HL-60/S4 treated with retinoic acid at 250 ng/mL for 4 days and 3 days (cell line): Measurements from ENCODE around the gene ALDH5A1.

ENCODE experiments used
- in situ Hi-C: fragments of 300-500 bp; cut with MboI; formaldehyde crosslinking; loops from 2 replicates; pipeline ENCODE4 v1.7.0; 2022; ENCODE audit warnings: low sequenced_read_pairs

ALDH5A1 gene

GRCh38 chr6:24522228-24523176, 27.7 kb downstream of the ALDH5A1 start:
- in situ Hi-C loops, result no loop called here

DNA sequence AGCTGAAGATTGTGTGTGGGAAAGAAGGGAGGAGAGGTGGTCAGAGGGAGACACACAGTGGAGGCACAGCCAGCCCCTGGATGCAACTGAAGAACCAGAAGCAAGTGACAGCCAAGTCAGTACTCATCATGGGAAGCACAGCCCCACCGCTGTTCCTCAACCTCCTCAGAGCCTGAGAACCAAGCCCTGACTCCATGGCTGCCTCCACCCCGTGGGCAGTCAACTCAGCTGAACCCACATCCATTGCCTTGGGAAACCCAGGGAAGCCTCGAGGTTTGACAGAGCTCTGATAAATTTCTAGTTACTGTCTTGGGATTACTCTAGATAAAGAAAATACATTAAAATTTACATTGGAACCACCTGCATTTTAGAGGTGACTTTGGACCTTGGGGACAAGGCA, 29.6 kb downstream of the ALDH5A1 start:
- in situ Hi-C loops, result no loop called here

DNA sequence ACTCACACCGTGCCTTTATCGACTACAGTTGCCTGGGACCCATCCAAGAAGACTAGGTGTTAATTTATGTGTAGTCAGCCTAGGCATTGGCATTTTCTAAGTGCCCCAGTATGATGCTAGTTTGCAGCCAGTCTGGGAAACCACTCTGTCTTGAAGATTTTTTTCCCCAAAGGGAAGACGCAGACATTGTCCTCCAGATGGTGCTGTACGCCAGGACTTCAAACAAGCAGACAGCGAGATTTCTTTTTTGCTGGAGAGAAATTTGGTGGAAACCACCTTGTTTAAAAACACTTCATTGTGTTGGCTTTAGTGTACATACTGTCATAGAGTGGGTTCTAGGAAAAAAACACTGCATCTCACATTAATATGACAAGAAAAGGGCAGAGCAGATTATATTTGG, 30.0 kb downstream of the ALDH5A1 start:
- in situ Hi-C loops, result no loop called here

DNA sequence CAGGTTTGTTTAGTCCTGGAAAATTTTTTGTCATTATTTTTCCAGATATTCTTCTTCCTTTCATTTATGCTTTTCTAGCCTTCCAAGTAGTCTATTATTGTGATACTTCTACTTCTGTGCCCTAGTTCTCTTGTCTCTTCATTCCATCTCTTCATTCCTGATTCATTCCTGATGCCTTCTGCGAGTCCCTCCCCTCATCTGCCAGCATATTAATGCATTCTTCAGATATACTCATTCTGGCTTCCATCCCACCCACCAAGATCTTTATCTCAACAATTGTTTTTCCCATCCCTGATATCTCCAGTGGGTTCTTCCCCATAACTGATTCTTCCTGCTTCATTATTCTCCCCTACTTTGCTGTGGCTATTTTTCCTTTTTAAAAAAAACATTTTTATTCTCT, 35.2 kb downstream of the ALDH5A1 start:
- in situ Hi-C loops, result no loop called here

GRCh38 chr6:24534329-24534728, 39.6 kb downstream of the ALDH5A1 start:
- in situ Hi-C loops, result no loop called here

GRCh38 chr6:24535210-24535609, 40.4 kb downstream of the ALDH5A1 start:
- in situ Hi-C loops, result no loop called here

GRCh38 chr6:24536466-24536865, 41.7 kb downstream of the ALDH5A1 start:
- in situ Hi-C loops, result no loop called here

- in situ Hi-C loops, result no loop called here
Observed at GRCh38 chr6:24537082-24537699, 42.4 kb downstream of the ALDH5A1 start.

DNA sequence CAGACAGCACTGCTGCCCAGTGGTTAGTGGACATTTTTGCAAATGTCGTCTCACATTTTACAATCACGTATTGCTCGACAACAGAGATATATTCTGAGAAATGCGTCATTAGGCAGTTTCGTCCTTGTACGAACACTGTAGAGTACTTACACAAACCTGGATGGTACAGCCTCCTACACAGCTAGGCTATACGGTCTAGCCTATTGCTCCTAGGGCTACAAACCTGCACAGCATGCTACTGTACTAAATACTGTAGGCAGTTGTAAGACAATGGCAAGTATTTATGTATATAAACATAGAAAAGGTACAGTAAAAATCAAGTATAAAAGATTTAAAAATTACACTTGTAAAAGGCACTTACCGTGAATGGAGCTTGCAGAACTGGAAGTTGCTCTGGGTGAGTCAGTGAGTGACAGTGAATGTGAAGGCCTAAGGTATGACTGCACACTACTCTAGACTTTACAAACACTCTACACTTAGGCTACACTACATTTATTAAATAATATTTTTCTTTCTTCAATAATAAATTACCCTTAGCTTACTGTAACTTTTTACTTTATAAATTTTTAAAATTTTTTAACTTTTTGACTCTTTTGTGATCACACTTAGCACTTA, 43.1 kb downstream of the ALDH5A1 start:
- in situ Hi-C loops, result no loop called here

- in situ Hi-C loops, result no loop called here
Observed at GRCh38 chr6:24539416-24539815, 44.6 kb downstream of the ALDH5A1 start.

DNA sequence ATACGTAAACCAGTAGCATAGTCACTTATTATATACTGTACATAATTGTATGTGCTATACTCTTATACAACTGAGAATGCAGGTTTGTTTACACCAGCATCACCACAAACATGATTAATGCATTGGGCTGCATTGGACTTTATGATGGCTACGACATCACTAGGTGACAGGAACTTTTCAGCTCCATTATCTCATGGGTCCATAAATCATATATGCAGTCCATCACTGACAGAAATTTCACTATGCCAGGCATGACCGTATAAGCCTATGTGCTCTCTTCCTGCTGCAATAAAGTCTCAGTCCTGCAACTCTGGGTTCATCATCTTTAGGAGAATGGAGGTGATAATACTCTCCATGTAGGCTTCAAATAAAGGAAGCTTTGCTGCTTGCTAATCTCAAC, 45.4 kb downstream of the ALDH5A1 start:
- in situ Hi-C loops, result no loop called here

DNA sequence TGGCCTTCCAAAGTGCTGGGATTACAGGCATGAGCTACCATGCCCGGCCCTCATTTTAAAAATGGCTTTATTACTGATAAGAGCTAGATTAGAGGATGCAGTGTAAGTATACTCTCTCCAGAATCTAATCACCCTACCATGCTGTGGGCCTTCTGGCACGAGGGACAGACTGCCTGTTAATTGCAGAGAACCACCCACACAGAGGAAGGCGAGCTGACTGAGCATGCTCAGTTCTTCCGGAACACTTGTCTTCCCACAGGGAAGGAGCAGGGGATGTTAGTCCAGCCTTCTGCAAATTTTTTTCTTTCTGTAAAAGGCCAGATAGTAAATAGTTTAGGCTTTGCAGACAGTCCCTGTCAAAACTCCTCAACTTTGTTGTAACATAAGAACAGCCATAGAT, 48.9 kb downstream of the ALDH5A1 start:
- in situ Hi-C loops, result no loop called here

GRCh38 chr6:24545183-24545582, 50.4 kb downstream of the ALDH5A1 start:
- in situ Hi-C loops, result no loop called here

GRCh38 chr6:24545691-24546090, 50.9 kb downstream of the ALDH5A1 start:
- in situ Hi-C loops, result no loop called here

DNA sequence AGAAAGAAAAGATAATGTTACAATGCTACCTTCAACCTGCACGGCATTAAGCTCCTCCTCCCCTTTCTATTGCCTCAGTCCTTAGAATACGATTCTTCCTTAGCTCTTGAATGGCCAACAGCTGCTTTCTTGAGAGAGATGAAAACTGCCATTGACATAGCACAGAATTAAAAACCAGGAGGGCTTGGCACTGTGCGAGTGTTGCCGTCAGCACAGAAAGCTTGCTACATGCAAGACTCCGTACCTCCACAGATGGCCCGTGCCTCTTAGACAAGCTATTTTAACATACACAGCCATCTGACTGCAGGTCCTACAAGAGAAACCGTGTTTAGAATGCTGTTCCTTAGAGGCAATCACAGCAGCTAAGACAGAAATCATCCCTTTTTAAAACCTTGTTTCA, 51.7 kb downstream of the ALDH5A1 start:
- in situ Hi-C loops, result no loop called here

GRCh38 chr6:24547243-24547642, 52.5 kb downstream of the ALDH5A1 start:
- in situ Hi-C loops, result no loop called here

GRCh38 chr6:24549158-24549557, 54.4 kb downstream of the ALDH5A1 start:
- in situ Hi-C loops, result no loop called here

GRCh38 chr6:24549674-24550353, 55.0 kb downstream of the ALDH5A1 start:
- in situ Hi-C loops, result loop anchor here (25.0 kb wide), 1 partner anchor 512 kb away; no protein-coding TSS in a partner anchor

GRCh38 chr6:24551139-24551538, 56.4 kb downstream of the ALDH5A1 start:
- in situ Hi-C loops, result loop anchor here (25.0 kb wide), 1 partner anchor 511 kb away; no protein-coding TSS in a partner anchor

DNA sequence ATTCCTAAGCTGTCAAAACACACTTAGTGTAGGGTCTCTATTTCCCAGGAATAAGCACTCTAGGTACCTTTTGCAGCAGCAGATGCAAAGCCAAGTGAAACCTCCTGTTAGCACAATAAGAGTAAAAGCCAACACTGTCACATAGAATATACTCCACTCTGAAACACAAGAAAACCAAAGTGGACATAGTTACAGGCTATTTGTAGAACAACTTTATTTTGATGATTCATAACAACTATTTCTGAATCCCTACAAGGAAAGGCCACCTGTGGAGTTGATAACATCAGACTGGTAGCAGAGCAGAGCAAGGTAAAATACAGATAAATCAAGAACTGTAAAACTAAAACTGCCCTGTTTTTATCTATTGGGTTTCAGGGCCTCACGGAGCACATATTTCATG, 59.7 kb downstream of the ALDH5A1 start:
- in situ Hi-C loops, result loop anchor here (25.0 kb wide), 1 partner anchor 508 kb away; no protein-coding TSS in a partner anchor

- in situ Hi-C loops, result loop anchor here (25.0 kb wide), 1 partner anchor 504 kb away; no protein-coding TSS in a partner anchor
Observed at GRCh38 chr6:24558516-24558915, 63.7 kb downstream of the ALDH5A1 start.
